PFSK-1 (cell line): Measurements from ENCODE around the gene C1orf35.

ENCODE experiments used
- FOXP2 ChIP-seq: optimal IDR thresholded peaks from 2 replicates; pipeline ENCODE3; 2011; ENCODE audit warnings: borderline replicate concordance, control low read depth, inconsistent platforms; ENCODE audit not compliant: insufficient read depth; ENCODE audit errors: extremely low read length, extremely low read depth
- POLR2AphosphoS5 ChIP-seq: IDR thresholded peaks from 2 replicates; pipeline ENCODE4 v1.6.1; 2012; ENCODE audit warnings: low read depth, mild to moderate bottlenecking, control low read depth, low read length, moderate library complexity
- SIN3A ChIP-seq: IDR thresholded peaks from 2 replicates; pipeline ENCODE4 v1.6.1; 2012; ENCODE audit warnings: mild to moderate bottlenecking, low read length, moderate library complexity, borderline replicate concordance; ENCODE audit not compliant: insufficient read depth
- TAF1 ChIP-seq: IDR thresholded peaks from 2 replicates; pipeline ENCODE4 v1.6.1; 2012; ENCODE audit warnings: low read length, control low read depth, borderline replicate concordance; ENCODE audit not compliant: insufficient read depth
- TF ChIP-seq, protein P1 (sequence below), 2 experiments: IDR thresholded peaks; 2 replicates each; pipeline versions ENCODE4 v1.6.1 to v1.8.0; 2011 to 2012; ENCODE audit warnings: low read depth in 2 of 2, low read length in 2 of 2, control low read depth in 1 of 2, inconsistent platforms in 1 of 2, mild to moderate bottlenecking in 1 of 2, moderate library complexity in 1 of 2; ENCODE audit not compliant: insufficient read depth in 1 of 2

Gene C1orf35

DNA sequence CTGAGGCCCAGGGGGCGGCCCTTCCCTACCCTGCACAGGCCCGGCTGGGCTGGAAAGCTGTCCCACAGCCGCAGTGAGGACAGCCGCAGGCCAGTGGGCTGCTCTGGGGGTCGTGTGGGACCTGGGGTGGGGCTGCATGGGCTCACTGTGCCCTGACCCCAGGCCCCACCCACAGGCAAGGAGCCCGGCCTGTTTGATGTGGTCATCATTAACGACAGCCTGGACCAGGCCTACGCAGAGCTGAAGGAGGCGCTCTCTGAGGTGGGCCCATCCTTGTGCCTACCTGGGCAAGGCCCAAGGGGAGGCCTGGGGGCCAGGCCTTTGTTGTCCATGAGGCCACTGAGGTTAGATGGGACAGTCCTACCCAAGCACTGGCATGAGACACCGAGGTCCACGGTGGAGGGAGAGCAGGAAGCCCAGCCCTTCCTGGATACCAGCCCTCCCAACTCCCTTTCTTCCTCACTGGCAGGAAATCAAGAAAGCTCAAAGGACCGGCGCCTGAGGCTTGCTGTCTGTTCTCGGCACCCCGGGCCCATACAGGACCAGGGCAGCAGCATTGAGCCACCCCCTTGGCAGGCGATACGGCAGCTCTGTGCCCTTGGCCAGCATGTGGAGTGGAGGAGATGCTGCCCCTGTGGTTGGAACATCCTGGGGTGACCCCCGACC, 45.2 kb upstream of the C1orf35 start:
- TF ChIP-seq, protein P1, sequence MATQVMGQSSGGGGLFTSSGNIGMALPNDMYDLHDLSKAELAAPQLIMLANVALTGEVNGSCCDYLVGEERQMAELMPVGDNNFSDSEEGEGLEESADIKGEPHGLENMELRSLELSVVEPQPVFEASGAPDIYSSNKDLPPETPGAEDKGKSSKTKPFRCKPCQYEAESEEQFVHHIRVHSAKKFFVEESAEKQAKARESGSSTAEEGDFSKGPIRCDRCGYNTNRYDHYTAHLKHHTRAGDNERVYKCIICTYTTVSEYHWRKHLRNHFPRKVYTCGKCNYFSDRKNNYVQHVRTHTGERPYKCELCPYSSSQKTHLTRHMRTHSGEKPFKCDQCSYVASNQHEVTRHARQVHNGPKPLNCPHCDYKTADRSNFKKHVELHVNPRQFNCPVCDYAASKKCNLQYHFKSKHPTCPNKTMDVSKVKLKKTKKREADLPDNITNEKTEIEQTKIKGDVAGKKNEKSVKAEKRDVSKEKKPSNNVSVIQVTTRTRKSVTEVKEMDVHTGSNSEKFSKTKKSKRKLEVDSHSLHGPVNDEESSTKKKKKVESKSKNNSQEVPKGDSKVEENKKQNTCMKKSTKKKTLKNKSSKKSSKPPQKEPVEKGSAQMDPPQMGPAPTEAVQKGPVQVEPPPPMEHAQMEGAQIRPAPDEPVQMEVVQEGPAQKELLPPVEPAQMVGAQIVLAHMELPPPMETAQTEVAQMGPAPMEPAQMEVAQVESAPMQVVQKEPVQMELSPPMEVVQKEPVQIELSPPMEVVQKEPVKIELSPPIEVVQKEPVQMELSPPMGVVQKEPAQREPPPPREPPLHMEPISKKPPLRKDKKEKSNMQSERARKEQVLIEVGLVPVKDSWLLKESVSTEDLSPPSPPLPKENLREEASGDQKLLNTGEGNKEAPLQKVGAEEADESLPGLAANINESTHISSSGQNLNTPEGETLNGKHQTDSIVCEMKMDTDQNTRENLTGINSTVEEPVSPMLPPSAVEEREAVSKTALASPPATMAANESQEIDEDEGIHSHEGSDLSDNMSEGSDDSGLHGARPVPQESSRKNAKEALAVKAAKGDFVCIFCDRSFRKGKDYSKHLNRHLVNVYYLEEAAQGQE (IDR thresholded peaks at IDR 0.05; ENCODE audit: insufficient read depth in 1 of 2, low read depth in 2 of 2, low read length in 2 of 2): no peak
- no peak for TF ChIP-seq SIN3A
- no peak for TF ChIP-seq TAF1
- TF ChIP-seq FOXP2: no peak
- TF ChIP-seq POLR2AphosphoS5: no peak

DNA sequence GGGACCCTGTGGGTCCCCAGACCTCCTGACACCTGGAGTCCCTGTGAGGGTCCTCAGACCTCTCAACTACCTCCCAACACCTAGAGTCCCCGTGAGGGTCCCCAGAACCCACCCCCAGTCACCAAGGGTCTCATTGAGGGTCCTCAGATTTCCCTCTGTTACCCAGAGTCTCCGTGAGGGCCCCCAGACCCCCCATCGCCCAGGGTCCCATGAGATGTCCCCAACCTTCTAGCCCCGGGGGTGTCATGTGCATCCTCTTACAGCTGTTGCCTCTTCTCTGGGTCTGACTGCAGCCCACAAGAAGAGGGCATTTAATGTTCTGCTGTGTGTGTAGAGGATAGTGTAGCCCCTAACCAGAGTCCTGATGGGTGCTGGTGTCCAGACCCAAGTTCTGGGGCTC, 44.6 kb upstream of the C1orf35 start:
- TF ChIP-seq, protein P1 (IDR thresholded peaks at IDR 0.05; ENCODE audit: insufficient read depth in 1 of 2, low read depth in 2 of 2, low read length in 2 of 2): no peak
- no peak for TF ChIP-seq TAF1
- TF ChIP-seq FOXP2: no peak
- TF ChIP-seq SIN3A: no peak
- TF ChIP-seq POLR2AphosphoS5: no peak

DNA sequence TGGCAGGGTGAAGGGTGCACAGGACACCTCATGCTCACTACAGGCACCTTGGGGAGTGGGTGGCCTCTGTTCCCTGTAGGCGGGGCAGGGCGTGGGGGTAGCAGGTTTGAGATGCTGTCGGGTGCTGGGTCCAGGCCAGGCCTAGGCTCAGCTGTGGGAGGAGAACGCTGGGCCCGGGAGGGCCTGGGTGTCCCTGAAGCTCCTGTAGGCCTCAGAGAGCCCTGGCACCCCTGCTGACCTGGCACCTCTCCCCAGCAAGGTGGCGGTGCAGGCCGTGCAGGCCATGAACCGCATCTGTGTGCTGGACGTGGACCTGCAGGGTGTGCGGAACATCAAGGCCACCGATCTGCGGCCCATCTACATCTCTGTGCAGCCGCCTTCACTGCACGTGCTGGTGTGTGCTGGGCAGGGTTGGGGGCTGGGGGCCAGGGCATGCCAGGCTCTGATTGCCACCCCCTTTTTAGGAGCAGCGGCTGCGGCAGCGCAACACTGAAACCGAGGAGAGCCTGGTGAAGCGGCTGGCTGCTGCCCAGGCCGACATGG, 44.1 kb upstream of the C1orf35 start:
- TF ChIP-seq, protein P1 (IDR thresholded peaks at IDR 0.05; ENCODE audit: insufficient read depth in 1 of 2, low read depth in 2 of 2, low read length in 2 of 2): no peak
- TF ChIP-seq POLR2AphosphoS5 (no peak), SIN3A (no peak)

DNA sequence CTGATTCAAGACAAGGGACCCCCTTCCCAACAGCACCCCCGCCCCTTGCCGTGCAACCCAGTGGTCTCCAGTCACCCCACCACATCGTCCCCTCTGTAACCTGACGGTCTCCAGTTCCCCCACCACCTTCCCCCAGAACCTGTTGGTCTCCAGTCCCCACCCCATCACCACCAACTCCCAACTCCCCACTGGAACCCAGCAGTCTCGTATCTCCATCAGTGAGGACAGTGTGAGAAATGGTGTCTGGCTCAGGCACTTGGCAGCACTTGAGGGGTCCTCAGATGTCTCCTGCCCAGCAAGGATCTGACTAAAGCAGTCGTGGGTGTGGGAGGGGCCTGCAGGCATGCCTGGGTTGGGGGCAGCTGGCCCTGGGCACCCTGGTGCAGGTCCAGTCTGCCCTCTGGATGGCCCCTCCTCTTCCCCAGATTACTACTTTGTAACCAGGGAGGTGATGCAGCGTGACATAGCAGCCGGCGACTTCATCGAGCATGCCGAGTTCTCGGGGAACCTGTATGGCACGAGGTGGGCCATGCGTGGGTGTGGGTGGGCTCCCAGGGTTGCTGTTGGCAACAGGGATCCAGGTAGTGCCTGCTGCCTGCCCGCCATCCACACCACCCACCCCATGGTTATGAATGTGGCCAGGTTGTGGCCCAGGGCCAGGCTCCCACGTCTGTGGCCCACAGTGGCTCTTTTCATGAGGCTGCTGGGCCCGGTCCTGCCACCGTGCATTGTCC, 43.5 kb upstream of the C1orf35 start:
- TF ChIP-seq, protein P1 (IDR thresholded peaks at IDR 0.05; ENCODE audit: insufficient read depth in 1 of 2, low read depth in 2 of 2, low read length in 2 of 2): no peak
- no peak for TF ChIP-seq TAF1
- TF ChIP-seq POLR2AphosphoS5: no peak
- no peak for TF ChIP-seq SIN3A
- no peak for TF ChIP-seq FOXP2
